GM12878 (cell line): ENCODE data around the gene OCA2.

ENCODE experiments used
- ATF7 ChIP-seq: fragments of 450-650 bp; IDR thresholded peaks from 2 replicates; pipeline ENCODE4 v1.6.1; 2016; ENCODE audit warnings: low read depth, mild to moderate bottlenecking
- LARP7 ChIP-seq: fragments of 450-650 bp; IDR thresholded peaks from 2 replicates; pipeline ENCODE4 v1.6.1; 2017; ENCODE audit warnings: mild to moderate bottlenecking
- NFYB ChIP-seq: IDR thresholded peaks from 2 replicates; pipeline ENCODE4 v1.6.1; 2011; ENCODE audit warnings: low read depth, mild to moderate bottlenecking, low read length, improper control_type of control experiment, moderate library complexity; ENCODE audit not compliant: insufficient read depth
- ZBTB33 ChIP-seq: fragments of 450-650 bp; IDR thresholded peaks from 2 replicates; pipeline ENCODE4 v1.6.1; 2017; ENCODE audit warnings: mild to moderate bottlenecking

GRCh38 chr15:27871902-27872260 is 227.2 kb downstream of the OCA2 start:
- no peak for TF ChIP-seq ZBTB33
- TF ChIP-seq NFYB: no peak
- no peak for TF ChIP-seq ATF7
- no peak for TF ChIP-seq LARP7
